ENCODE data around the gene ENOX2.

ENOX2 gene

DNA sequence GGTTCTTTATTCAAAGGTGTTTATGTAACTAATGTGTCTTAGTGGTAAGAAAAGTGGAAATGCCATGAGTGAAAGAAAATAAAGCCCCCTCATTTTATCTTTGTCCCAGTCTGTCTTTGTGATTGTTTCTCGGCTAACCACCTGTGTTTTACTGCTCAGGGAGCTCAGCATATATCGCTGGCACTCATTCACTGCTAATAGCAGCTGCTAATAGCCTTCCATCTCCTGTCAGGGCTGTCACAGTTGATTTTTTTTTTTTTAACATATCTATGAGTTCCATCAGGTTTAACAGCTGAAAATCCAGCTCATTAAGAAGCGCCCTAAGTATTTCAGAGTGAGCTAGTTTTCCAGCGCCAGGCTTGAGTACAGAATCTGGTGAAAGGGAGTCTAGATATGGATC, 295.6 kb downstream of the ENOX2 start:
- DNase-seq = no peak

DNA sequence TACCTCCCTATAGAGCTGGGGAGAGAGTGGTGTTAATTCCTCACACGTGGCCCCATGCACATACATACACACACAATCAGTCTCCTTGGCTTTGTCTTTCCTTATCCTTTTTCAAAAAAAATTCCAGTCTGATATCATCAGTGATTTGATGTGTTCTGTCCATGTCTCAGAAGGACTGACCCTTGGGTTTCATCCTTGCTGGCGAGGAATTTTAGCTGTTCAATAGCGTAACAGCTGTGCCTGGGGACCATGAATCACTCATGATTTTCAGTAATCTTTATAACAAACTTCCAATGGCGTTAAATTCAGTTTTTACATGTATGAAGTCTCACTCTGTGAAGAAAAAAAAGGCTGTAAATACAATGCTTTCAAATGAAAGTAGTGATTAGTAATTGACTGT, 296.6 kb downstream of the ENOX2 start:
- DNase-seq = no peak

DNA sequence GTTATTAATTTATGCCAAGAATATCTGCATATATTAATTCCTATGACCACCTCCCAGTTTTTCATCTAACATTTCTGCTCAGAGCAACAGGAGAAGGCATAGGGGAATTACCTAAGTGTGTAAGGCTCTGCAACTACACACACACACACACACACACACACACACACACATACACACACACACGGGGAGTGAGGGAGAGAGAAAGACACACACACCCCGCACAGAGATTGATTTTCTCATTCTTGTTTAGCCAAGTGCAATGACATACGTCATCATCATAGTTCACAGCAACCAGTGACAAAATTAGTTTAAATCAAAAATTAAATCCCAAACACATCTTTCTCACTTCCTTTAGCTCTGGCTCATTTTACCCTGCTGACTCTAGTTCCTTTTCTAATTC, 298.1 kb downstream of the ENOX2 start:
- DNase-seq = no peak

DNA sequence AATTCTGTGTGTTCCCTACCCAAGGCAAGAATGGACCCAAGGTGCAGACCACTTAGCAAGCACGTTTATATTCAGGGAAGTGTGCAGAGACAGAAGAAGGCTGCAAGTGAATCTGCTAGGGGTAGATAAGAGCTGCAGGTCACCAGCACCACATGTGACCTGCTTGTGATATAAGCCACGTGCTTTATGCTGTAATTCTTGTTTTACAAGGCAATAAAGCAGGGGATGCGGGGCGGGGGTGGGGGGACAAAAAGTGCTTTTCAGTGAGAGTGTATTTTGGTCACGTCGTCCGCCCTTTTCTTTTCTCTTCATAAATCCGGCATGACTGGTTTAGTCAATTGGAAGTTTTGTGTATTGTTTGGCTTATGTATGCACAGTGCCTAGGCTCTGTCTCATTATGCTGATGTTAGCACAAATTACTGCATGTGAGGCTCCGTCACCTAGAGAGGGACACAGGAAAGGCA, 308.5 kb downstream of the ENOX2 start:
- DNase-seq = peak; percentile 71

DNA sequence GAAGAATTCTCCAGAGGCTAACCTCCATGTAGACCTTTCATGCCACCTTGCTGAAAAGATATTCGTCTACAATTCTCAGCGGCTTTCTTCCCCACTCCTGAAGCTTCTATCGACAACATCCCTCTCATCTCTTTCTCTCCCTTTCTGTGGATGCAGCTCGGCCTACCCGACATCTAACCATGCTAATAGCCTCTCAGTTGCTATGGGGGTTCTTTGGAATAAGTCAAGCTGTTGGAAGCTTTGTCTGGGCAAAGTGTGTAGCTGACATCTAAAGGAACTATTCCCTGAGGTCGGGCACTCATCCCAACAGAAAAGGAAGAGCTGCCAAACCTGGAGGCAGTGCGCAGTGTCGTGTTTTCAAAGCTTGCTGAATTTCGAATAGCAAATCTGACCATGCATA, 309.1 kb downstream of the ENOX2 start:
- DNase-seq = no peak

DNA sequence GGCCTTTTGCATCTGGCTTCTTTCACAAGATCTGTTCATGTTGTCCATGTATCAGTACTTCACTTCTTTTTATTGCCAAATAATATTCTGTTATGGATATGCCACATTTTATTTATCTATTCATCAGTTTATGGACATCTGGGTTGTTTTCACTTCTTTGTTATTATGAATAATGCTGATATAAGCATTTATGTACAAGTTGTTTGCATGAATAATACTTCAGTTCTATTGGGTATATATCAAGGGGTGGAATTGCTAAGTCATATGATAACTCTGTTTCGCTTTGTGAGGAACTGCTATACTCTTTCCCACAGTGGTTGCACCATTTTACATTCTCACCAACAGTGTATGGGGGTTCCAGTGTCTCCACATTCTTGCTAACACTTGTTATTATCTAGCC, 310.8 kb downstream of the ENOX2 start:
- no peak for DNase-seq

DNA sequence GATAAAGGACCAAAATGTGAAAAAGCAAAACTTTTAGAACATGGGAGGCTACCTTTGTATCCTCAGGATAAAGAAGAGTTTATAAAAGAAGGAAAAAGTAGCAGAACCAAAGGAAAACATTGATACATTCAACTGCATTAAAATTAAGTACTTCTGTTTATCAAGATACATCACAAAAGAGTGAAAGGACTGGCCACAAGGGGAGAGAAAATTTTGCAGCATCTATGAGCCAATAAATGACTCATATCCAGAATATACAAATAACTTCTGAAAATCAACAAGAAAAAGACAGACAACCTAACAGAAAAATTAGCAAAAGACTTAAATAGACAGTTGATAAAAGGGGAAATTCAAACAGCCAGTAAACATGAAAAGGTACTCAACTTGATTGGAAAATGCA, 324.1 kb downstream of the ENOX2 start:
- no peak for DNase-seq

DNA sequence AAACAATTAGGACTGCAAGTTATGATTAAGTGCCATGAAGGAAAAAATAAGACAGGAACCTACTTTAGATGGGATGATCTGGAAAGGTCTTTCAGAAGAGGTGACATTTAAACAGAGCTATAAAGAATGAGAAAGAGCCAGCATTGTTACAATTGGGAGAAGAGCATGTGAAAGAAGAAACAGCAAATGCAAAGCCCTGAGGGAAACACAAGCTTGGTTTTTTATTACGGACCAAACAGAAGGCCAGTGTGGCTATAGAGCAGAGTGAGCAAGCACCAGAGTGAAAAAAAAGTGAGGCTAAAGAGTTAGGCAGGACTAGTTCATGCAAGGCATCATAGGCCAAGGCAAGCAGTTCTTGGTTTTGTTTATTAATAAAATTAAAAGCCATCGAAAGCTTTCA, 325.6 kb downstream of the ENOX2 start:
- DNase-seq = no peak

DNA sequence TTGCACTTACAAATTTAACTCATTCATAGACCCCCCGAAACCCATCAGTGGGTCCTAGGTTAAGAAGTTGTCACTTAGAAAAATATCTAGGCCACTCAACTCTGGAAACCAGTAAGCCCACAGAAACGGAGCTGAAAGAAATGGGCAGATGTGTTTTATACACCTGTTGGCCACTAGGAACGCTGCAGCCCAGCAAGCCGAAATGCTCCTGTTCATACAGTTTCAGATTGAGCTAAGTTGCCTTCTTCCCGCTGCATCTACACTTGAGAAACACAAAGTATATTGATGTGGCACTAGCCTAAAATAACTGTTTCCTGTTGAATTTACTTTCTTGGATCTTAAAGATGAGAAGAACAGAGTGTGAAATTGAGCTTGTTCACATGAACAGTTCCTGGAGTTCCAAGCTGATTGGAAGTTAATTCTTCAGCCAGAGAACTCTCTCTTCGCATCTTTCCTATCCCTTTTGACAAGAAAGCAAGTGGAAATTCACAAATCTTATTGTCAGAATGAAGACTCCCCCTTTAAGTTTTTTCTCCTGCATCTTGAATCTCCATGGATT, 327.1 kb downstream of the ENOX2 start:
- no peak for DNase-seq

Data from NCI-H345 (cell line).